ENCODE measurements around the gene DEAF1. TPM values are rescaled to one million over a fixed set of nuclear protein-coding genes. Genes with fewer than 3 reads are reported as not detected.

DEAF1 gene
- total RNA-seq, 2 donors from 2014 or later = 44.1 to 51.9 TPM

DNA sequence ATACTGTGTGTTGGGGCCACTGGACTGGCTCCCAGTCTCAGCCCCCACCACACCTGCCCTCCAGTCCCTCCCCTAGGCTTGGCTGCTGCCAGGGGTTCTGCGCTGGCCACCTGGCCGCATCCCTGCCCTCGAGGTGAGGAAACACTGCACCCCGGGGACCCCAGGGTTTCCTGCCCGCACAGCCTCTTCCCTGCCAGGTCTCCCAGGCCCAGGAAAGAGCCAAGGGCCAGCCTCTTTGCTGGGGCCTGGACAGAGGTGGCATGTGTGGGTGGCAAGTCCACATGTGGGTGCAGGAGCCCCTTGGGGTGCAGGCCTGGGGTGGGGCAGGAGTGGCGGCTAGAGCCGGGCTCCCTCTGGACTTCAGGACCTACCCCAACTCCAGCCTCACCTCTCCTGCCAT lies 13.5 kb upstream of the DEAF1 start:
- no peaks in the 10 kb centered on the region for H3K9me3 ChIP-seq (ENCODE audit: control insufficient read depth, low read length)
- no peaks in the 10 kb centered on the region for H3K9me3 Mint-ChIP-seq
- no peak for DNase-seq
- no peaks in the 10 kb centered on the region for H3K27me3 ChIP-seq (ENCODE audit: control insufficient read depth, insufficient read depth, low read length, poor library complexity, severe bottlenecking)
- H3K27ac ChIP-seq (ENCODE audit: low read depth, low read length) = no peak overlapping the region
- H3K4me3 Mint-ChIP-seq = no peak overlapping the region
- H3K27me3 Mint-ChIP-seq (ENCODE audit: insufficient read depth) = no peaks in the 10 kb centered on the region
- no peak overlapping the region for H3K4me3 ChIP-seq (ENCODE audit: low read length)
- H3K4me1 ChIP-seq (ENCODE audit: control insufficient read depth, insufficient read depth, low read length) = peaks cover 5% of the 10 kb centered on the region
- H3K9ac ChIP-seq (ENCODE audit: extremely low read depth, low read length, poor library complexity, severe bottlenecking) = no peak overlapping the region
- TF ChIP-seq, protein P1, sequence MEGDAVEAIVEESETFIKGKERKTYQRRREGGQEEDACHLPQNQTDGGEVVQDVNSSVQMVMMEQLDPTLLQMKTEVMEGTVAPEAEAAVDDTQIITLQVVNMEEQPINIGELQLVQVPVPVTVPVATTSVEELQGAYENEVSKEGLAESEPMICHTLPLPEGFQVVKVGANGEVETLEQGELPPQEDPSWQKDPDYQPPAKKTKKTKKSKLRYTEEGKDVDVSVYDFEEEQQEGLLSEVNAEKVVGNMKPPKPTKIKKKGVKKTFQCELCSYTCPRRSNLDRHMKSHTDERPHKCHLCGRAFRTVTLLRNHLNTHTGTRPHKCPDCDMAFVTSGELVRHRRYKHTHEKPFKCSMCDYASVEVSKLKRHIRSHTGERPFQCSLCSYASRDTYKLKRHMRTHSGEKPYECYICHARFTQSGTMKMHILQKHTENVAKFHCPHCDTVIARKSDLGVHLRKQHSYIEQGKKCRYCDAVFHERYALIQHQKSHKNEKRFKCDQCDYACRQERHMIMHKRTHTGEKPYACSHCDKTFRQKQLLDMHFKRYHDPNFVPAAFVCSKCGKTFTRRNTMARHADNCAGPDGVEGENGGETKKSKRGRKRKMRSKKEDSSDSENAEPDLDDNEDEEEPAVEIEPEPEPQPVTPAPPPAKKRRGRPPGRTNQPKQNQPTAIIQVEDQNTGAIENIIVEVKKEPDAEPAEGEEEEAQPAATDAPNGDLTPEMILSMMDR (conservative IDR thresholded peaks at IDR 0.05) = no peak
- H3K36me3 Mint-ChIP-seq (ENCODE audit: low read depth) = no peaks in the 10 kb centered on the region
- no peak overlapping the region for H3K27ac Mint-ChIP-seq
- H3K36me3 ChIP-seq (ENCODE audit: control insufficient read depth, insufficient read depth, low read length) = no peaks in the 10 kb centered on the region
- WGBS, 2 experiments (ENCODE audit: insufficient coverage in 1 of 2, insufficient read length in 1 of 2) = 92 to 100% methylated on average over 5 of the region's 7 CpGs
- no peaks in the 10 kb centered on the region for H3K4me1 Mint-ChIP-seq

DNA sequence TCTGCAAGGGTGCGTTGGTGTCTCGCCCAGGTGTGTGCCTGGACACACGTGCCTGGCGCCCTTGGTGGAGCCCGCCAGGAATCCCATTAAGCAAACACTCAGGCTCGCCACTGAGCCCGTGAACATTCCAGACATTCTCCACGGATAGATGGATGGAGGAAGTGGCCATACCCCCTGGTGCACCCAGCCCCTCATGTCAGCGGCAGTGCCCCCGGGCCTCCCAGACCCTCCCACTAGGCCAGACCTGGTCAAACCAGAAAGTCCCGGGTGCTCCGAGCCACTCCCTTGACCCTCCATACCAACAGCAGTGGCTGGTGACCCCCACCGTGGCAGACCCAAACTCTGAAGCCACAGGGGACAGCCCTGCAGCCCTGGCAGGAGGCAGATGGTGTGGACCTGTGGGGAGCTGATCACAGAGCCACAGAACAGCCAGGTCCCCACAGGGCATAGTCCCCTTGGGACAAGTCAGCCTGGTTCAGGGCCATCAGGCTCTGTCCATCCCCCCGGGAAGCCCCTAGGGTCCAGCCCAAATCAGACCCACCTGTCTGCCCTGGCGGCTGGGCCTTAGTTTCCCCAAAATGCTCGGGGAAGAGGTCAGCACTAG lies 12.9 kb upstream of the DEAF1 start:
- no peaks in the 10 kb centered on the region for H3K9me3 ChIP-seq (ENCODE audit: control insufficient read depth, low read length)
- no peaks in the 10 kb centered on the region for H3K27me3 Mint-ChIP-seq (ENCODE audit: insufficient read depth)
- no peak overlapping the region for H3K27ac Mint-ChIP-seq
- no peak overlapping the region for H3K4me3 ChIP-seq (ENCODE audit: low read length)
- H3K4me3 Mint-ChIP-seq = peak overlapping the region; percentile 52
- H3K4me1 ChIP-seq (ENCODE audit: control insufficient read depth, insufficient read depth, low read length) = peaks cover 5% of the 10 kb centered on the region
- no peaks in the 10 kb centered on the region for H3K36me3 ChIP-seq (ENCODE audit: control insufficient read depth, insufficient read depth, low read length)
- DNase-seq = peak; percentile 77
- H3K27me3 ChIP-seq (ENCODE audit: control insufficient read depth, insufficient read depth, low read length, poor library complexity, severe bottlenecking) = no peaks in the 10 kb centered on the region
- no peaks in the 10 kb centered on the region for H3K36me3 Mint-ChIP-seq (ENCODE audit: low read depth)
- 87 to 89% methylated on average over 9 to 16 of the region's 16 CpGs for WGBS, 2 experiments (ENCODE audit: insufficient coverage in 1 of 2, insufficient read length in 1 of 2)
- no peak overlapping the region for H3K9ac ChIP-seq (ENCODE audit: extremely low read depth, low read length, poor library complexity, severe bottlenecking)
- no peaks in the 10 kb centered on the region for H3K9me3 Mint-ChIP-seq
- H3K27ac ChIP-seq (ENCODE audit: low read depth, low read length) = no peak overlapping the region
- H3K4me1 Mint-ChIP-seq = no peaks in the 10 kb centered on the region
- TF ChIP-seq, protein P1 (conservative IDR thresholded peaks at IDR 0.05) = no peak

DNA sequence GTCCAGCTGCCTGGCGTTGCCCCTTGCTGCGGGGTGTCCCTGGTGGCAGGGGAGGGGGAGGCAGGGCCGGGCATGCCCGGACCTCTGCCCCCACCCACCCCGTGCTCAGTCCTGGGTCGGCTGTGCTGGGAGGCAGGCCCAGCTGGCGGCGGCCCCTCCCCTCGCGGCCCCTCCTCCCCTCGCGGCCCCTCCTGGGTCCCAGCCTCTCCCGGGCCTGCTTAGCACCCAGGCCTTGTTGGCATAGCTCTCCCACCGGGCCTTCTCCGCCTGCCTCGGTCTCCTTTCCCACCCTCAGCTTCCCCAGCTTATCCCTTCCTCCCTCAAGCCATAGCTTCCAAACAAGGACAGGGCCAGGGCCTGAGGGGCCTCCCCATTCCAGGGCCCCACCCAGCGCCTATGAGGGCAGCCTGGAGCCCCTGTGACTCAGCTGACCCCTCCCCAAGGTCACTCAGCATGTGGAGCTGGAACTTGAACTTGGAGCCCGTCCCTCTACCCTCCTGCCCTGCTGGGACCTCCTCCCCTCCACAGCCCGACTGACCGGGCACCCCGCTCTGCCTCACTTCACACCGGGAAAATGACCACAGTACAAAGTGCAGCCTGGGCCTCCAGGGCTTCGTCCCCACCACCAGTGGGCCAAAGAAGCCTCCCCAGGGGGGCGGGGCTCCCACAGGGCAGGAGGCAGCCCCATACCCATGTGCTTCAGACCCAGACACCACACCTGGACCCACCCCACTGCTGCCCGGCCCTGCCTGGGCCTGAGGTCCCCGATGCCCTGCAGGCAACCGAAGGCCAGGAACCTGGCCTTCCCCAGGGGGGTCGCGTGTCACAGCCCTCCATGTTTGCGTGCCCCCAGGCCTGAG lies 12.2 kb upstream of the DEAF1 start:
- no peak overlapping the region for H3K9ac ChIP-seq (ENCODE audit: extremely low read depth, low read length, poor library complexity, severe bottlenecking)
- Mint-ChIP-seq H3K4me1 (no peaks in the 10 kb centered on the region), H3K9me3 (no peaks in the 10 kb centered on the region), H3K4me3 (peak overlapping the region; percentile 52), H3K27ac (peak overlapping the region; percentile 44), H3K27me3 (ENCODE audit: insufficient read depth) (no peaks in the 10 kb centered on the region), H3K36me3 (ENCODE audit: low read depth) (no peaks in the 10 kb centered on the region)
- WGBS, 2 experiments (ENCODE audit: insufficient coverage in 1 of 2, insufficient read length in 1 of 2) = 57 to 71% methylated on average over 11 to 30 of the region's 30 CpGs
- H3K27me3 ChIP-seq (ENCODE audit: control insufficient read depth, insufficient read depth, low read length, poor library complexity, severe bottlenecking) = no peaks in the 10 kb centered on the region
- H3K36me3 ChIP-seq (ENCODE audit: control insufficient read depth, insufficient read depth, low read length) = no peaks in the 10 kb centered on the region
- H3K9me3 ChIP-seq (ENCODE audit: control insufficient read depth, low read length) = no peaks in the 10 kb centered on the region
- peak; percentile 85 for DNase-seq
- peak overlapping the region; percentile 75 for H3K4me3 ChIP-seq (ENCODE audit: low read length)
- TF ChIP-seq, protein P1 (conservative IDR thresholded peaks at IDR 0.05) = peak; percentile 66
- H3K4me1 ChIP-seq (ENCODE audit: control insufficient read depth, insufficient read depth, low read length) = peaks cover 5% of the 10 kb centered on the region
- H3K27ac ChIP-seq (ENCODE audit: low read depth, low read length) = no peak overlapping the region

All from endodermal cell (in vitro differentiated cells).